Measurements from ENCODE around the gene IVL.

IVL gene

DNA sequence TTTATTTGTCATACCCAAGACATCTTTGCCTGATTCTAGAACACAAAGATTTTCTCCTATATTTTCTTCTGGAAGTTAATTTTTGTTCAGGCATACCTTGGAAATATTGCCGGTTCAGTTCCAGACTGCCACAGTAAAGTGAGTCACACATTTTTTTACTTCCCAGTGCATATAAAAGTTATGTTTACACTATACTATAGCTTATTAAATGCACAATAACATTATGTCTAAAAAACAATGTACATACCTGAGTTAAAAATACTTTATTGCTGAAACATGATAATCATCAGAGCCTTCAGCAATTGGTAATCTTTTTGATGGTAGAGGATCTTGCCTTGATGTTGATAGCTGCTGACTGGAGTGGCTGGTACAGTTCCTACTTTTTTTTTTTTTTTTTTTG lies 20.2 kb upstream of the IVL start:
- DNase-seq: no peak

DNA sequence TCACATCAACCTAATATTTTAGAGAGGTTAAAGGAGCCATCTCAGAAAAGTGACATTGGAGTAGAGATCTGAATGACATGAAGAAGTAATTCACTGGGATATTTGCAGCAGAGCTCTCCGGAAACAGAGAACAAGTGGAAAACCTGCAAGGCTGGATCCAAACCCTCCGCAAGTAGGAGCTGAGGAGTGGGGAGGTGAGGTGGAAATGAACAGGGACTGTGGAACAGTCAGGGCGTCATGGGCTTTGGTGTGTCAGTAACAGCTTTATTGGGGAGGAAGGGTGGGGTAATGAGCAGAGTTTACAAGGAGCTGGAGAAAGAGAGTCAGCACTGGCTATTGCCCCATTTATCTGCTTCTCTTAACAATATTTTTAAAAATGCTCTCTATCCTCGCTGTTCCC lies 9.3 kb upstream of the IVL start:
- DNase-seq: no peak

DNA sequence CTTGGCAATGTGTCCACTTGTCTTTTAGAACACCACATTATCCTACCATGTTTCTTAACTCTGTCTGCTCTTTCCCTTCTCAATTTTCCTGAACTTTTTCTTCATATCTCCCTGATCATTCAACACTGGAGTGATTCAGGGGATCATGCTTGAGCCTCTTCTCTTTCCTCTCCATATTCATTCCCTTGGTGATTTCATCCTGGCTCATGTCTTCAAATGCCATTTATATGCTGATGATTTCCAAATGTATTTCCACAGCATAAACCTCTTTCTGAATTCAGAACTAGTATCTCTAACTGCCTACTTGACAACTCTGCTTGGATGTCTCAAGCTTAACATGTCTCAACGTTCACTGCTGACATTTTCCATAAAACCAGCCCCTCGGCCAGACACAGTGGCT lies 8.5 kb upstream of the IVL start:
- no peak for DNase-seq

DNA sequence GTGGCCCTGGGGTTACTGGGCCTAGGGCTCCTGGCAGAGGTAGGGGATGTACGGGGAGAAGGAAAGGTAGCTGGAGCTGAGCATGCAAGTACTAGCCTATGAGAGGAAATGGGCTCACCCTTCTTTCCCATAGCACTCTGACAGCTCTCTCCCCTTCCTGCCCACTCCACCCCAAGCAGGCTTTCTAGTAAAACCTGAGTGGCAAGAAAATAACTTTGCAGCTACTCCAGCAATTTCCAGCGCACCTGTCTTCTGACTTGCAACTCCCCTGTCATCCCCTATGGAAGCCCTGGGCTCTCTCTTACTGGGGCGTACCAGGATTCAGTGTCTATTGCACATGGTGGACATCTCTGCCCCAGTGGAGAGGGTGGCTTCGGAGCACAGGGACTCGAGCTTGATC lies 6.7 kb upstream of the IVL start:
- DNase-seq: no peak

DNA sequence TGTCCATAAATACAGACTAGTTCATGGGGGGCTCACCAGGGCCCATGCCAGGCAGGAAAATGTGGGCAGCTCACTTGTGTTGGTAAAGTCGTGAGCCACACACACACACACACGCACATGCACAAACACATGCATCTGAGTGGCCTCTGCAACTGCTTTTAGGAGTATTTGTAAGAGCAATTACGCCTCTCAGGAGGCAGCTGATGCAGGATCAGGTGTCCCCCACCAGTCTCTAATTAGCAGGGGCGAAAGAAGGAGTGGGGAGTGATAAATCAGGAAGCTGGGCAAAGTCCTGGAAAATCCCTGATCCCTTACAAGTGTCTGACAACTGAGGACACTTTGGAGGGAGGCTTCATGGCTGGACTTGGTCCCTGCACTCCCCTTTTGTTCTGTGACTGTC lies 5.7 kb upstream of the IVL start:
- no peak for DNase-seq

DNA sequence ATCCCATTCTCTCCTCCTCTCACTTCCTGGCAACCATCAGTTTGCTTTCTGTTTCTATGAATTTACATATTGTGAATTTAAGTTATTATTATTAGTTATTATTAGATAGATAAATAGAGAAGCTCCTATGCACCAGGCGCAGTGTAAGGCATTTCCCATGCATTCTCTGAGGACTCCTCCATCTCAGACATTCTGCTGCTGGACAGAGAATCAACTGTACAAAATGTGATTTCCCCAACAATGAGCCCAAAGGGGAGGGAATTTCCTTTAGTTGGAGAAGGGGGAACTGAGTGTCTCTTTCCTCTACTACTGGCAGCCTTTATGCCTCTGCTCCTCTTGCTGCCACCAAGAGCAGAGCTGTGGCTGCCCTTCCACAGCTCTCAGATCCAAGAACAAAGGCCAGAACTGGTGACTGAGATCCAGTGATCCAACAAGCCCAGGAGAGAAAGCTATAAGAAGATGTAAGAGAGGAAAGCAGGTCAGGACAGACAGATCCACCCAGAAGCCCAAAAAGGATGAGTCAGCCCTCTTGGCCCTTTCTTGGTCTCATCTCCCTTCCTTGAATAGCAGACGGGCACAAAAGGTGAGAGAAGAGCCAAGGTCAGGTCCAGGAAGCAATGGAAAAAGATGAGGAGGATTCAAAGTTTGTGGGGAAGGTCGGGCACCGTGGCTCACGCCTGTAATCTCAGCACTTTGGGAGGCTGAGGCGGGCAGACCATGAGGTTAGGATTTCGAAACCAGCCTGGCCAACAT lies 3.5 kb upstream of the IVL start:
- DNase-seq: no peak

DNA sequence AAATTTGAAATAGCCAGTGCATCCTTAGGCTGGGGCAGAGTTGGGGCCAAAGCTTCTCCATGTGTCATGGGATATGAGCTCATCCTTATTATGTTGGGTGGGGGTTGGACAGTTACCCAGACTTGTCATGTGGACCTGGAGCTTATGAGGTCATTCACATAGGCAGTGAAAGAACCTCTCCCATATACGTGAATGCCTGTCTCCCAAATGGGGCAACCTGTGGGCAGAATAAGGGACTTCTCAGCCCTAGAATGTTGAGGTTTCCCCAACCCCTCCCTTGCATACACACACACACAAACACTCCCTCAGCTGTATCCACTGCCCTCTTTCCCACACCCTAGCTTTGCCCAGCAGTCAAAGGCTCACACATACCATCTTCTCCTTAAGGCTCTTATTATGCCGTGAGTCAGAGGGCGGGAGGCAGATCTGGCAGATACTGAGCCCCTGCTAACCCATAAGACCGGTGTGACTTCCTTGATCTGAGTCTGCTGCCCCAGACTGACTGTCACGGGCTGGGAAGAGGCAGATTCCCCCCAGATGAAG lies 2.3 kb upstream of the IVL start:
- DNase-seq: no peak

DNA sequence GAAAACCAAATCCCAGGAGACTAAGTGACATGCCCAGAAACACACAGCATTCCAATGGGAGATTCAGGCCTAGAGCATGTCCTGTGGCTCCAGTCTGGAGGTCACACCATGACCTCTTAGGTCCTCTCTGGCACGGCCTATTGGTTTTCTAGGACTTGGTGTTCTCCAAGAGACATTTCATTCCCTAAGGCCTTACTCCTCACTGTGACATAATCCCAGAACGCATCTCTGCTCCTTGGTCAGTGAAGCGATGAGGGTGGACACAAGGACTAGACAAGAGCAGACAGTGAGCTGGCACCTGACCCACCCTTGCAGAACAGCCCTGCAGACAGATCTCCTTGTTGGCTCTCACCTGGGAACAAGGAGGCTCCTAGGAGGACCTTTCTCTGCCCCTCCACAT lies 860 bp downstream of the IVL start:
- no peak for DNase-seq

DNA sequence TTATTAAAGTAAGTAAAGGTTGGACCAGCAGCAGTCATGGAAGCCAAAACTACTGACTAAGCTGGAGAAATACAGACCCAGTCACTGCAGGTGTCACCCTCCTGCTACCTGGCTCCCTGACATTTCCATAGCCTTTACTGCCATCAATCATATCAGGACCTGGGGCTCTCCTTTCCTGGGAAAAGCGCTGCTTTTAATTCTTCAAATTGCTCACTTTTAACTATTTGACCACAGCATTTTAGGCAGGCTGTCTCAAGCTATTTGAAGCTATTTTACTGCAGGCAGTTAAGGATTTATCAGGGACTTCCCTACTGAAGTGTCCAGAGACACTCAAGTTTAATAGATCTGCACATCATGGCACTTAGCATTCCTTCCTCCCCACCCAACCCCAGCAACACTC lies 4.1 kb downstream of the IVL start:
- DNase-seq: no peak

DNA sequence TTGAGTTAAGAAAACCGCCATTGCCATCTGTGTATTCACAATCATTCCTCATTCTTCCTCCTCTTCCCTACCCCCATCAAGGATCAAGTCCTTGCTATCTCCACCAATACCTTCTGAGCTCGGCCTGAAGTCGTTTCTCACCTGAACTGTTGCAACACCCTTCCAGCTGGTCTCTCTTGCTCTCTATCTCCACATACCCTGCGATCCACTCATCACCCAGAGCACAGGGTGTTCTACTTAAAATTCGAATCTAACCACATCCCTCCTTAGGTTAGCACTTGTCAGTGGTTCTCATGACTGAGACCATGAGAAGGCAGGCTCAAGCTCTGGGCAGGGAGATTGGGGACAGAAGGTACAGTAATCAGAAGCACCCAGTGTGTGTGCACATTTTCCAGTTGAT lies 4.6 kb downstream of the IVL start:
- no peak for DNase-seq

DNA sequence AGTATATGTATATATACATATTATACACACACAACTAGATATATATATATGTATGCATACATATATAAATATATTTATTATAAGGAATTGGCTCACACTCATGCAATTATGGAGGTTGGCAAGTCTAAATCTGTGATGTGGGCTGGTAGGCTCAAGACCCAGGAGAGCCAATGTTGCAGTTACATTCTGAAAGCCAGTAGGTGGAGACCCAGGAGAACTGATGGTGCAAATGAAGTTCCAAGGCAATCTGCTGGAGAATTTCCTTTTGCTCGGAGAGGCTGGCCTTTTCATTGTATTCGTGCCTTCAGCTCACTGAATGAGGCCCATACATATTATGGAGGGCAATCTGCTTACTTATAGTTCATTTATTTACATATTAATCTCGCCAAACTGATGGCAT lies 9.4 kb downstream of the IVL start:
- DNase-seq: no peak

DNA sequence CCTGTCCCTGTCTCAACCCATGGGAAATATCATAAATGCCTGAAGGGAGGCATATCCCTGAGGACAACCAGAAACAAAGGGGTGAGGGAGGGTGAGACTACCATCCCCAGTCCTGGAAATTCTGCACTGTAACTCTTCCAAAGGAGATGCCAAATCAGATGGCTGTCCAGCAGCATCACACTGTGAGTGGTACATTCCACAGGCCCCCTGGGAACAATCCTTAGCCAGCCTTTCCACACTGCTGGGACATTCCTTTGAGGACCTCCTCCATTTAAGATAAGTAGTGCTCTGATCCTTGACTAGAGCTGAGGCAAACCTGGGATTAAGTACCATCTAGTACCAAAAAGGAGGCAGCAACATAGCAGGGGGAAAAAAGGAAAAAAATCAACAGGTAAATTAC lies 10.7 kb downstream of the IVL start:
- no peak for DNase-seq

DNA sequence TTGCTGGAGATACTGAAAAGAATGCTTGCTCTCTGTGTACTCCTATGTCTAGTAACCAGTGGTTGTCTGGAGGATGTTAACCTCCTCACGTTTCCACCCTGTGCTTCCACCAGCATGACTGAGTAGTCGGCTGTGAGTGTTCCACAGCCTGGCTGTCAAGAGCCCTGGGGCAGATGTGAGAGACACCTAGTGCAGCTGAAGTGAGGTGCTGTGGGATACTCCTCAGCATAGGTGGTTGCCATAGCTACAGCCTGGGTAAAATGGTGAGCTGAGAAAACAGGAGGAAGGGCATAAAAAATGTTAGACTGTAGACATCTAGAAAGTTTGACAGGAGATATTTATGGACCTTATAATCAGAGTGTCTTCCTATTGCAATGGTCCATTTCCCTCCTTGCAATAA lies 15.8 kb downstream of the IVL start:
- no peak for DNase-seq

DNA sequence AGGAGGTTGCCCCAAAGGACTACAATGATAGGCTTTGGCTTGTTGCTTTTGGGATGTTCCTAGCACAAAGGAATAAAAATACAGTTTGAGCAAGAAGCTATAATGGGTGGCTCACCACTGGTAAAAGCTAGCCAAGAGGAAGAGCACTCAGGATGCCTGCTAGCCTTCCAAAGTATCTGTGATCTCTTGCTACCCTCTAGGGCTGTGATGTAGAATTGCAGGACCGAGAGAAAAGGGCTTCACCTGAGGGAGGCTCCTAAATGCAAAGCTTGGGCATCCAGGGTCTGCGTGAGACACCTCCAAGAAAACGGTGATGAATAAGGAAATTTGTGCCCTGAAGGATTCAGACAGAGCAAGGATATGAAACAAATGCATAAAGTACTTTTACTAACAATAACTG lies 17.7 kb downstream of the IVL start:
- DNase-seq: no peak

DNA sequence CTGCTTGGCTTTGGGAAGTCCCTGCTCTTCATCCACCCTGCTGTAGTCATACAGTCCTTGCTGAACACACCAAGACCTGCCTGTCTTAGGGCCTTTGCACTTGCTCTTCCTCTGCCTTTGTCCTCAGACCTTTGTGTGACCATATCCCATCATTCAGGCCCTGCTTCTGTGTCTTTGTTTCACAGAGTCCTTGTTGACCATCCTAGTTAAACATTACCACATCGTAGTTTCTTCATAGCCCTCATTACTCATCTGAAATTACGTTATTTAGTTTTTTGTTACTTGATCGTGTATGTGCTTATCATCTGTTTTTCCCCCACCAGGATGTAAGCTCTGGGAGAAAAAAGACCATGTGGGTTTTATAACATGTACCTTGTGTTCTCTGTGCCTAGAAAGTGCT lies 20.3 kb downstream of the IVL start:
- no peak for DNase-seq

DNA sequence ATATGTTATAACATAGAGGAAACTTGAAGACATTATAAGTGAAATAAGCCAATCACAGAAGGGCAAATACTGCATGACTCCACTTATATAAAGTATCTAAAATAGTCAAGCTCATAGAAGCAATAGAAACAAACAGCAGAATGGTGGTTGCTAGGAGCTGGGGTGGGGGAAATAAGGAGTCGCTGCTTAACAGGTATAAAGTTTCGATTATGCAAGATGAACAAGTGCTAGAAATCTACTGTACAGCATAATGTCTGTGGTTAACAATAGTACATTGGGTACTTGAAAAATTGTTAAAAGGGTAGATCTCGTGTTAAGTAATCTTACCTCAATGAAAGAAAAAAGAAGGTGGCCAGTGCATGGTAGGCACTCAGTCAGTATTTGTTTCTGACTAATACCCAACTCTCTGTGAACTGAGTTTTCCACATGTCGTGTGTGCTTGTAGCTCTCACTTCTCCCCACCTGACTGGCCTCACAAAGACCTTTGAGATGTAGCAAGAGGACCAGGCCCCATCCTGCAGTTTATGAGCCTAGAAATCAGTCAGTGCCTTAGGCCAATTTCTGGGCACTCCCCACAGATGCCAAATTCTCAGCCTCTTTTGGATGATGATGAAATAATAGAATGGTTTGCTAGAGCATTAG lies 23.9 kb downstream of the IVL start:
- no peak for DNase-seq

DNA sequence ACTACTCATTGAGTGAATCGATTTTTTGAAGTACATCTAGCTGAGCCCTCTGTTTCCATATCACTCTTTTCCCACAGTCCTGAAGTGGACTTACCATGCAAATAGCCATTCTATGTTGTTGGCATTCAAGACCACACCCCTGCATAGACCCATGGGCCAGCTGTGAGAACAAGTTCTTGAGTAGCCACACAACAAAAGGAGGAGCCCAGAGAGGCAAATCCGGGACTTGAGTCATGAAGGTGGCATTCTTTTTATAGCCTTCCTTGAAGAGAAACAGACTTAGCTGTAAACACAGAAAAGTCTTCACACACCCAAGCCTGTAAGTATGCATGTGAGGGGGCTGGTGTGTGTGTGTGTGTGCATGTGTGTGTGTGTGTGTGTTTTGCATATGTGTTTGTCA lies 24.9 kb downstream of the IVL start:
- DNase-seq: no peak

DNA sequence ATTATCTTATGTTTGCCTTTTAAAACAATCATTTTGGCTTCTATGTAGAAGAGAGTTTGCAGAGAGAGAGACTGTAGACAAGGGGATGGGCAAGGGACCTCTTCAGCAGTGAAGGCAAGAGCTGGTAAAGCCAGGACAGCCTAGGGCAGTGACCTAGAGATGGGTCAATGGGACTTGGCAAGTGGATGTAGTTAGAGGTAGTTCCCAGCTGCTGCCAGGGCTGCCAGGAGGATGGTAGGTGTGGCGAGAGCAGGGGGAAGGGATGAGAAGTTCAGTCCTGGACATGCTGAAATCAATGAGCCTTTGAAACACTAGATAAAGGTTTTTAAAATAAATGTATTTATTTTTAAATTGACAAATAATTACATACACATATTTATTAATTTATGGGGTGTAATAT lies 32.3 kb downstream of the IVL start:
- no peak for DNase-seq

DNA sequence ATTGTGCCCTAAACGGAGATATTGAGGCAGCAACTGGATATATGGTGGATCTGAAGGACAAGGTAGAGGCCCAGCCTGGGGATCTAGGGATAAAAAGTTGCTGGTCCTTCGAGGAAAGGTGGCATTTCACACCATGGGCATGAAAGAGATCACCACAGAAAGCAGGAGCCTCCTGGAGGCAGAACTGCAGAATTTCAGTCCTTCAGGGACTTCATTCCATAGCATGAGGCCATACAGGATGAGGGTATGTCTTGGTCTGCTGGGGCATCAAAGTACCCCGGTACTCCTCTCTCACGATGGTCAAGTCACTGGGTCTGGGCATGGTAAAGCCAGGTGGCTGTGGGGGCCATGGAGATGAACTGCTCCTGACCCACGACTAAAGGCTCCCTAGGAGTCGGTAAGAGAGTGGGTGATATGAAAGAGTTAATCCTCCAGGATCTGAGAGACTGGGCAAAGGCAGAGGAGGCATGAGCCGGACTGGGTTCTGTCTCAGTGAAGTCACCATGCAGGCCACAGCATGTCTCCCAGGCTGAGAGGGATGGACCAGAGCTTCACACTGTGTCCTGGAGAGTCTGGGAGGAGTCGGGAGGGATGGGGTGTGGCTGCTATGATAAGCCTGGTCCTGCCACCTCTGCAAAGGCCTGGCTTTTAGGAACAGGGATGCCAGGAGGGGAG lies 32.8 kb downstream of the IVL start:
- DNase-seq: no peak

DNA sequence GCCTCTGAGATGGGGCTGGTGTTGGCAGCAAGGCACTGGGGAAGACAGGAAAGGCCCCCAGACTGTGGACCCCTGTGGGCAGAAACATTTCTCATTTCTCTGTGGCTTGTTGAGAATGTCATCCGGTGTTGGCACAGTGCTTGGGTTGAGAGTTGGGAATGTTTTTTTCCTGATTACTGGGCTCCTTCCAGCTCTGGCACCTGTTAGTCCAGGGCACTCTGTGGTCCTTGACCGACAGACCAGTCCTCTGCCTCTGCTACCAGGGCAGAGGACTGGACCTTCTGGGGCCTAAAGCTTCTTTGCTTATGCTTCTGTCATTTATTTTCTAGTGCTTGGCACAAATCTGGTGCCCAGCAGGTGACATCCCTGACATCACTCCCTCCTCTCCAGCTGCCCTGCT lies 33.8 kb downstream of the IVL start:
- no peak for DNase-seq

DNA sequence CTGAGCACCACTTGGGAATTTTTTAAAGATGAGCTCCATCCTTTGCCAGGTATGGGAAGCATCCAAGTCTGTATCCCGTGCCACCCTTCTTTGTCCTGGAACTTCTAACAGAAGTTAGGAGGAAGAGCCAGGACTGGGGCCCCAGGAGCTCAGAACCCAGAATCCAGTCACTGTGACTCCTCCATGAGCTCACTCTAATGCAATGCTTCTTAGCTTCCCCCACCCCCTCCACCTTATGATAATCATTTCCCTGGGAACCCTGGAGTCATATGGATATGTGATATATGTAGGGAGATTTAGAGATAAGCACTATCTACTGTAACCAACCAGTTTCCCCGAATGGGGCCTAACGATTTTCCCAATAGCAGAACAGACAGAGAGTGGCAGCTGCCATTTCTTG lies 37.9 kb downstream of the IVL start:
- no peak for DNase-seq

DNA sequence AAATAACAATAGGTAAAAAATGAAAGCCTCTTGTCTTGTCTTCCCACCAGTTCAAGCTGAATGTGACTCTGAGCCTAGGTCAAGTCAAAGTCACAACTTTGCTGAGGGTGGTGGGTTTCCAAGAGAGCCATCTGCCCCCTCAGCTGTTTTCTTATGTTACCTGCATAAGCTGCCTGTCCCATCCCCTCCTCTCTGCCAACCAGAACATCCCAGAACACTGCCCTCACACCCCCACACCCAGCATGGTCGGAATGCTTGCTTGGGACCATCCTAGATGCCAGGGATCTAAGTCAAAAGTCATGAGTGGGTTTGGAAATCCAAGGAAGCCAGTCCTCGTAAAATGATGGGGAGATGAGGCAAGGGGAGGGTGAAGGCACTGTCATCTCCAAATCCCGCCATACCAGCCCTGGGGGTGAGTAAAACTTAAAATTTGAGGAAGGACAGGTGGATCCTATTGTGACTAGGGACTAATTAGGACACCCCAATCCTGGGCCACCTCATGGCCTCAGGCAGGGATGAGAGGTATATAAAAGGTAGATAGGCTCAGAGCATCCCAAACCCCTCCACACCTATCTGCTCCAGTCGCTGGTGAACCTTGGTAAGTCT lies 38.4 kb downstream of the IVL start, which contains the start of gene SPRR5:
Gene SPRR5 (plus strand): TSS at position 556 of the 606 bp plus-strand sequence. CDS start 1,349 bp downstream, outside the sequence.
- DNase-seq: no peak

DNA sequence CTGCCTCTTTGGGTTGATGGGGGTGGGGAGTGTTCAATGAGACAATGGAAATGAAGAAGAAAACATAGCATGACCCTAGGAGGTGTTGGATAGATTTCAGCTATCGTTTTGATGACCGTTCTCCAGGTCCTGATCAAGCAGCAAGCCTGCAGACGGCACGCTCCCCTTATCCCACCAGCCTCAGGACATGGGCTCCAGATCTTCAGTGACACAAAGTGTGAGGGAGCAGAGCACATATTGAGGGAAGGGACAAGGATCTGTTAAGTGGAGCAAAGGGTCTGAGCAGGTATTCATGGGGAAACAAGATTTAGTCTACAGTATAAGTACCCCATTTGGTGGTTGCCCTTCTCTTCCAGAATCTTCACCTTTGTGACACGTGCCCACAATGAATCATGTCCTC lies 43.4 kb downstream of the IVL start:
- DNase-seq: no peak

DNA sequence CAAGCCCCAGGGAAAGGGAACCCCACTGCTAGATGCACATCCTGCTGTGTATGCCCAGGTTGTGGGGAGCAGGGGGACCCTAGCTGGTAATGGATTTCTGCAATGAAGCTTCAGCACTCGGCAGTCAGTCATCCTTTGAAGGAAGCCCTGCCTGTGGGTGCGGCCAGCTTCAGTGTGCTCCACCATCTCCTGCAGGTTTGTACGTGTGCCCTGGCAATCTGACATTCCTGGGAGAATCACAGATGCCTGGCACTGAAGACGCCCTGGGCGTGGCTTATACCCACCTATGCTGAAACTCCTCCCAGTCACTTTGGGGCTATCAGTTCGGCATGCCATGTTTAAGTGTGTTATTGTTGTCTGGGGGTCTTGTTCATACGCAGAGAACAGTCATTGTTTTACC lies 45.4 kb downstream of the IVL start:
- no peak for DNase-seq

Data from activated CD4-positive, alpha-beta T cell treated with anti-CD3 and anti-CD28 coated beads for 48 hours (primary cell).